ENCODE results near the gene EDAR. TPM values are rescaled to one million over a fixed set of nuclear protein-coding genes. Genes with fewer than 3 reads are reported as not detected.

Gene EDAR
- total RNA-seq, 2 donors from 2014 or later: 0.69 to 1.1 TPM

DNA sequence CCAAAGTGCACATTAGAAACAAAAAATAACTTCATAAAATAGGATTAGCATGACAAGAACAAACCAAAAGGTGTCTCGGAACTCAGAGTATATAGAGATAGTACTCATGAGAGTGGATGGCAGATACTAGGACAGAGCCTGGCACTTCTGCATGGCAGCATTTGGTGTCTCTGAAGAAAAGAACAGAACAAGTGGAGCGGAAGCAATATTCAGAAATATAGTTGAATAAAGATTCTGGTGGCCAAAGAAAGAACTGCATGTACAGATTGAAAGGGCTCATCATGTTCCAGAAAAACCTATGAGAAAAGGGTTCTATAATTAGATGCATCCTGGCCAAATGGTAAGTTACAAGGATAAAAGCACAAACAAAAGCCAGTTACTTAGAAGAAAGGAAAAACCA lies 111.5 kb downstream of the EDAR start:
- Histone ChIP-seq H3K36me3 (no peaks in the 10 kb centered on the region), H3K4me1 (no peaks in the 10 kb centered on the region), H3K4me3 (no peak overlapping the region), H3K9me3 (no peaks in the 10 kb centered on the region), H3K9ac (ENCODE audit: low read depth in 2 of 2, low read length in 2 of 2) (no peak overlapping the region), H3K27ac (no peak overlapping the region), H3K27me3 (no peaks in the 10 kb centered on the region)
- DNase-seq: no peak
- intact Hi-C loops (cut with DNase I): no loop called here
- TF ChIP-seq, protein P1, sequence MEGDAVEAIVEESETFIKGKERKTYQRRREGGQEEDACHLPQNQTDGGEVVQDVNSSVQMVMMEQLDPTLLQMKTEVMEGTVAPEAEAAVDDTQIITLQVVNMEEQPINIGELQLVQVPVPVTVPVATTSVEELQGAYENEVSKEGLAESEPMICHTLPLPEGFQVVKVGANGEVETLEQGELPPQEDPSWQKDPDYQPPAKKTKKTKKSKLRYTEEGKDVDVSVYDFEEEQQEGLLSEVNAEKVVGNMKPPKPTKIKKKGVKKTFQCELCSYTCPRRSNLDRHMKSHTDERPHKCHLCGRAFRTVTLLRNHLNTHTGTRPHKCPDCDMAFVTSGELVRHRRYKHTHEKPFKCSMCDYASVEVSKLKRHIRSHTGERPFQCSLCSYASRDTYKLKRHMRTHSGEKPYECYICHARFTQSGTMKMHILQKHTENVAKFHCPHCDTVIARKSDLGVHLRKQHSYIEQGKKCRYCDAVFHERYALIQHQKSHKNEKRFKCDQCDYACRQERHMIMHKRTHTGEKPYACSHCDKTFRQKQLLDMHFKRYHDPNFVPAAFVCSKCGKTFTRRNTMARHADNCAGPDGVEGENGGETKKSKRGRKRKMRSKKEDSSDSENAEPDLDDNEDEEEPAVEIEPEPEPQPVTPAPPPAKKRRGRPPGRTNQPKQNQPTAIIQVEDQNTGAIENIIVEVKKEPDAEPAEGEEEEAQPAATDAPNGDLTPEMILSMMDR (IDR thresholded peaks at IDR 0.05): no peak

DNA sequence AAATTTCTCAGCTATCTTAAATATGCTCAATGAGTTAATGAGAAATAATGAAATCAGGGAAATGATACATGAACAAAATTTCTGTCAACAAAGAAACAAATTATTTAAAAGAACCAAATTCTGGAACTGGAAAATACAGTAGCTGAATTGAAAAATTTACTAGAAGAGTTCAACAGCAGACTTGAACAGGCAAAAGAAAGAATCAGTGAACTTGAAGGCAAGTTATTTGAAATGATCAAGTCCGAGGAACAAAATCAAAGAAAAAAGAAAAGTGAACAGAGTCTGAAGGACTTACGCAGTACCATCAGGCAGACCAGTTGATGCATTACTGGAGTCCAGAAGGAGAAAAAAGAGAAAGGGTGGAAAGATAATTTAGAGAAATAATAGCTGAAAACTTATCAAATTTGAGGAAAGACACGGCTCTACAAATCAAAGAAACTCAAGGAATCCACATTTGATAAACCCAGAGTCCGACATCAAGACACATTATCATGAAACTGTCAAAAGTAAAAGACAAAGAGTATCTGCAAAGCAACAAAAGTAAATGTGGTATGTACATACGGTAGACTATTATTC lies 118.9 kb downstream of the EDAR start:
- H3K9ac ChIP-seq (ENCODE audit: low read depth in 2 of 2, low read length in 2 of 2): no peak overlapping the region
- no peak overlapping the region for H3K27ac ChIP-seq
- DNase-seq: no peak
- H3K9me3 ChIP-seq: no peaks in the 10 kb centered on the region
- H3K27me3 ChIP-seq: no peaks in the 10 kb centered on the region
- no peak overlapping the region for H3K4me3 ChIP-seq
- TF ChIP-seq, protein P1 (IDR thresholded peaks at IDR 0.05): no peak
- intact Hi-C loops (cut with DNase I): no loop called here
- H3K4me1 ChIP-seq: no peaks in the 10 kb centered on the region
- no peaks in the 10 kb centered on the region for H3K36me3 ChIP-seq

DNA sequence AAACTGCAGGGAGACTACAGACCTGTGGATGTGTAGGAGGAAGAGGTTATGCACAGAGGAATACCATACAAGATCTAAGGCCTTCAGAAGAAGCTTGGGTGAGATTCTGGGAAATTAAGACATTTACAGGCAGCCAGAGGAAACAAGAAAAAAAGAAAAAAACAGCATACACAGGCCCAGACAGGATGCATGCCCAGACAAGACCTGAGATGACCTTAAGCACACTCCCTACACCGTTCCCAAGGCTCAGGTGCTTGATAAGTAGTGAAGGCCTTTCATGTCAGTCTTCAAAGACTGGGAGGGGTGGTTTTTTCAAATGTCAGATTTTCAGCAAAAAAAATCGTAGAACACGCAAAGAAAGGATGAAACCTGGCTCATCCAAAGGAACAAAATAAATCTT lies 119.5 kb downstream of the EDAR start:
- TF ChIP-seq, protein P1 (IDR thresholded peaks at IDR 0.05): no peak

DNA sequence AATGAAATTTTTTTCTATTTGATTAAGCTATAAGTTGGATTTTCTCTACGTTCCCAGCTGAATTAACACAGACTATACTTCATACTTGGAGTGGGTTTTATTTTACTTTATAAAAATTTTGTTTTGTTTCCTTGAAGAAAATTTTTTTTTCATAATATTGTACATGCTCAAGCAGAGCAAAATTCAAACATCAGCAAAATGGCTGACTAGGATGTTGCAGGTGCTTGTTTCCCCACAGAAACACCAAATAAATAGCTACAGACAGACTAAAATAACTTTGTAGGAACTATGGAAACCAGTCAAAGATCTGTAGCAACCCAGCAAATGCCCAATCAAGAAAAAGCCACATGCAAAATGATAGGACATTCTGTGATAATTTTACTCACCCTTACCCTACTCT lies 120.1 kb downstream of the EDAR start:
- H3K9ac ChIP-seq (ENCODE audit: low read depth in 2 of 2, low read length in 2 of 2): no peak overlapping the region
- no peak overlapping the region for H3K4me3 ChIP-seq
- intact Hi-C loops (cut with DNase I): no loop called here
- H3K27me3 ChIP-seq: no peaks in the 10 kb centered on the region
- no peaks in the 10 kb centered on the region for H3K36me3 ChIP-seq
- no peak for DNase-seq
- no peaks in the 10 kb centered on the region for H3K9me3 ChIP-seq
- no peak overlapping the region for H3K27ac ChIP-seq
- TF ChIP-seq, protein P1 (IDR thresholded peaks at IDR 0.05): no peak
- no peaks in the 10 kb centered on the region for H3K4me1 ChIP-seq

More for the DNA sequence above, 119.5 kb downstream of the EDAR start:
- Histone ChIP-seq H3K4me3 (no peak overlapping the region), H3K9ac (ENCODE audit: low read depth in 2 of 2, low read length in 2 of 2) (no peak overlapping the region), H3K4me1 (no peaks in the 10 kb centered on the region), H3K27ac (no peak overlapping the region), H3K9me3 (no peaks in the 10 kb centered on the region), H3K27me3 (no peaks in the 10 kb centered on the region), H3K36me3 (no peaks in the 10 kb centered on the region)
- intact Hi-C loops (cut with DNase I): no loop called here
- DNase-seq: no peak

DNA sequence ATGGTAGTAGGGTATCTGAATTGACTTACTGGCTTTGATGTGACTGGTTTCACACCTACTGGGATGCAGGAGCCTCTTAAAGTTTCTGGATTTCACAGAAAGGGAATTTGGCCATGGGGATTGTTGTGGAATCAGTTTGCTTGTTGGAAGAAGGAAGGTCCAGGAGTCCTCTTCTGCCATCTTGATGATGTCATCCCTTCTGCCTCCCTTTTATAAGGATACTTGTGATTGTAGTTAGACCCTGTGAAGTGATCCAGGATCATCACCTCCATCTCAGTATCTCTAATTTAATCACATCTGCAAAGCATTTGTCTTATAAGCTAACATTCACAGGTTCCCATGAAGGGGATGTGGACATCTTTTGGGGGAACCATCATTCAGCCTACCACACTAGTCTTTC lies 123.0 kb downstream of the EDAR start:
- H3K9me3 ChIP-seq: no peaks in the 10 kb centered on the region
- intact Hi-C loops (cut with DNase I): no loop called here
- H3K9ac ChIP-seq (ENCODE audit: low read depth in 2 of 2, low read length in 2 of 2): no peak overlapping the region
- TF ChIP-seq, protein P1 (IDR thresholded peaks at IDR 0.05): no peak
- no peaks in the 10 kb centered on the region for H3K4me1 ChIP-seq
- no peaks in the 10 kb centered on the region for H3K27me3 ChIP-seq
- no peak for DNase-seq
- no peak overlapping the region for H3K27ac ChIP-seq
- H3K36me3 ChIP-seq: no peaks in the 10 kb centered on the region
- H3K4me3 ChIP-seq: no peak overlapping the region
